NT2/D1 (cell line): Measurements from ENCODE around the gene ALB.

ENCODE experiments used
- YY1 ChIP-seq: IDR thresholded peaks from 2 replicates; pipeline ENCODE4 v1.6.1; 2011; ENCODE audit not compliant: insufficient read length, insufficient read depth
- ZNF274 ChIP-seq: IDR thresholded peaks from 2 replicates; pipeline ENCODE4 v1.6.1; 2011; ENCODE audit warnings: mild to moderate bottlenecking, low read depth, low read length

DNA sequence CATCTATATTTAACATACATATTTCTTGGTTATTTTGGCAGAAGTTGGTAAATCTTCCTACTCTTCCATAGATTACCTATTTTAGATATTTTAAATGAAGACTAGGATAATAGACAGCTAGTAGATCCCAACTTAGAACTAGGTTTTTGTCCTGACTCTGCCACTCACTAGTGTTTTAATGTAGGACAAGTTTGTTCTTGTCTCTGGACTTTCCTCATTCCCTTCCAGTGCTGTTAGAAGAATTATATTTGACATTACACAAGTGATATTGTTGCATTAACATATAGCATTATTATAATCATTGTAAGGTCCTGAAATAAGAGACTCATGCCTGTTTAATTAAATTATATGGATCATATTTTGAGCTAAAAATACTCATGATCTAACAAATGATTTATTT is 24.1 kb upstream of the ALB start:
- TF ChIP-seq ZNF274 = no peak
- TF ChIP-seq YY1 = no peak
